GM18951 (cell line): ENCODE results near the gene DLGAP1.

Source experiments
- POLR2A ChIP-seq: IDR thresholded peaks from 4 replicates; pipeline ENCODE4 v1.6.1; 2011; ENCODE audit warnings: mild to moderate bottlenecking; ENCODE audit not compliant: insufficient read length, insufficient read depth; ENCODE audit errors: extremely low read depth
- in situ Hi-C: fragments of 300-500 bp; cut with MboI; formaldehyde crosslinking; loops from one replicate; pipeline ENCODE4 v1.12.0; 2022; ENCODE audit warnings: low sequenced_read_pairs, mixed read lengths, inconsistent platforms; ENCODE audit not compliant: unreplicated experiment

Gene DLGAP1

DNA sequence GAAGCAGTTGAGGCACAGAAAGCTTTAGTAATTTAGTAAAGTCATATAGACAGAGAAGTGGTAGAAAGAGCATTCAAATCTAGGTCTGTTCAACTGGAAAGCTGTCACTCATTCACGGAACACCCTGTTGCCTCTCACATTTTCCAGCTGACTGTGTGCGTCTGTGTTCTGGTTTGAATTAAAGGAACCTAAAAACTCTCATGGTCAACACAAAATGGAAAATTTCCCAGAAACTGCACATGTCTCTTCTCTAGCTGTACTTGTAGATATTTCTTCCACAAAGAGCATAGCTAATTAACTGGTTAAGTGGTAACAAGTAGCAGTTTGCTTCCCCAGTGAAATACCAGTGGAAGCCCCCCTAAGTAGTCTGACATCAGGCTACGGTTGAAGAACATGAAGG lies 614.3 kb downstream of the DLGAP1 start:
- TF ChIP-seq POLR2A: no peak
- in situ Hi-C loops: no loop called here

DNA sequence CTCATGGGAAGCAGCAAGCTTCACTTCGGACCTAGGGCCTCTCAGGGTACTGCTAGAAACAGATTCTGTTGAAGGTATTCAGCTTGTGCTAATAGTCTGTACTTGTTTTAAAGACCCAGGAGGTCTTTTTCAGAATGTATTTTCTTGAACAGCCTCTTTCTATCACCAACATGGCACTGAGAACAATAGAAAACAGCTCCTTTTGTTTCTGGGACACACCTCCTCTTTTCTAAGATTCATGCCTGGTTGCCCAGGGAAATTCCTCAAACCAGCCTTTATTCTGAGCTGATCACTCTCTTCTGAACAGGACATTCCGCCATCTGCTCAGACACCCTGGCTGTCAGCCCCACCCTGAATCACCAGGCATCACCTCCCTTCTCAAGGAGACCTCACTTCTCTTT lies 615.5 kb downstream of the DLGAP1 start:
- in situ Hi-C loops: no loop called here
- TF ChIP-seq POLR2A: no peak

DNA sequence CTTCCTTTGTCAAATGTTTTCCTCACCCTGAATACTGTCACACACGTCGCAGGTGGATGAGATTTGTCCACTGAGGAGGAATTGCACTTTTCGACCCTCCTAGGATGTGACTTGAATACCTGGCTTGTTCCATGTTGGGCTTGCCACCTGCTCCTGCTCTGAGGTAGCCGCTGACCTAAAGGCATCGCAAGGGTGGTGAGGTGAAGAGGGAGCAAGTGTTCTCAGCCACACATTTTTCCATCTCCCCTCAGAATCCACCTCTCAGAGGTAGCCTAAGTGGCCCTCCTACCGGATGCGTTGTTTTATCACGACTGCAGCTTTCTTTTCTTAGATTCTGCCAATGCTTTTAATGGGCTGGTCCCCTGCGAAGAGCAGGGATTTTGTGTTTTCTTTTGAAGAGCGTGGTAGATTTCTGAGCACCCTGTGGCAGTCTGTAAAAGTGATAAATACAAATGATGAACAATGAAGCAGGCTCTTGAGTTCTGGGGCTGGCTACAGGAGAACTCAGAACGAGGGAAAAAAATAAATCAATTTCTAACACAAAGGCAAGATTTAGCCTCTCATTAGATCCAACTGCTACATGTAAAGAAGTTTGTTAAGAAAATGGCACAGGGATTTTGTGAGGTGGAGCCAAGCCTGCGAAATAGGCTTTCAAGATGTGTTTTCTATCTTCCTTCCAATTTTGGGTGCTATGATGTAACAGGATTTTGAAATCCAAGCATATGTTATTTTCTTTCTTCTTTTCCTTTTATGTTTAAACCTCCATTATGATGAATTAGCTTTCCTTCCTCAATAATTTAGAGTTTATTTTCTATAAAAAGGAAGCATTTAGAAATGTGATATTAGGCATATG lies 618.4 kb downstream of the DLGAP1 start:
- in situ Hi-C loops: no loop called here
- no peak for TF ChIP-seq POLR2A

DNA sequence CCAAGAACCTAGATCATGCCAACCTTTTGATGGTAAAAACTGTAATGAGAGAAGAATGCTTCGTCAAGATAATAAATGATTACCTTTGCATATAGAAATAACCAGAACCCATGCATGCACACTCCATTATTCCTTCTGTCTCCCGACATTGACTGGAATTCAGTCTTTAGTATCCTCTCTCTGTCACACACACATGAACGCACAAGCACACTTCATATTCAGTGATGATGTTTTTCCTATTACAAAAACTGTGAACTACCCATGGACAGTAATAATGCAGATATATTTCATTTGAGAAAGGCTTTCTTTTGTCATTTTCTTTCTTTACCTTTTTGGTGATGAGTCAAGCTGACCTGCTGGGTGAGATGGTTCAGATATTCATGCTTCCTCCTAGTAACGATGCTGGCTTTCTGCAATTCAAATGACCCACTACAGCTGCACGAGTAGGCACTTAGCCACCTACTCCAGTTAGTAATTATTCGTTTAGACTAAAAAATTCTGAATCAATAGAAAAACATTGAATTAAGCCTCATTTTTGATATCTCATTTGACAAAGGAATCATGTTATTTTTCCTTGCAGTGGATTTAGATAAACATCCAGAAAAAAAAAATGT lies 623.0 kb downstream of the DLGAP1 start:
- no peak for TF ChIP-seq POLR2A
- in situ Hi-C loops: no loop called here

DNA sequence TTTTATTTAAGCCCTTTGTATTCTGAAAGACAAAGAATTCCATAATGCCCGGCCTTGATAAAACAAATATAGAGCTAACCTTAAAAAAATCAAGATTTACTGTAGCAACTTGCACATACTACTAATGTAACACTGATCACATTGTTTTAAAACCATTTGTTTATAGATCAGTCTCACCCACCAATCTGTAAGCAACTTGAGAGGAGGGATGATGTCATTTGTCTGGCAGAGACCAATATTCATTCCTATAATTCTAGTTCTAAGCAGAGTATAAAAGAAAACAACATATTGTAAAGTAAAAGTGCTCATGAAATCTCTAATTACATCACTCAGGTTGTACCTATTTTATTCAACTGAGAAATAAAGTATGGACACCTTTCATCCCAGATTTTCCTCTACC lies 624.5 kb downstream of the DLGAP1 start:
- no peak for TF ChIP-seq POLR2A
- in situ Hi-C loops: no loop called here

DNA sequence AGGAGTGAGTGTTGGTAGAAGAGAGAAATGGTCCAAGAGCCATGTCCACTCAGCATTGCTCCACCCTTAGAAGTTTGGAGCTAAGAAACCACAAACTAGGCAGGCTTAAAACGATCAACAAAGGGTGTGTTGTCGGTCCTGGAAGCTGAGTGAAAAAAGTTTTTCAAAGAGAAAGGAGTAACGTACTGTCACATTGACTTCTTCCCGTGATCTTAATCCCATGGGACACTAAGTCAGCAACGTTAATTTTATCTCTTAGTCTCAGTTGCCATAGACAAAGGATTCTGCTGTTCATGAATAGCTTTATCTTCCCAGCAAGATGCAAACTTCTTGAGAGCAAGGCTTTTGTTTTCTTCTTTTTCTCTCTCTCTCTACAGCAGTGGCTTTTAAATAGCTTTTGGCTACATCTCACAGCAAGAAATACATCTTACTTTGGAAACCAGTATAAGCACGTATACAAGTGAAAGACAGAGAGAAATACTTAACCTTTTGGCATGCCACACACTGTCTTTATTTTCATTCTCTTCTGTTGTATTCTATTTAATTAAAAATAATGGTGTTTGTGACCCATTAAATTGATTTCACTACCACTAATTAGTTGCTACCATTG lies 627.8 kb downstream of the DLGAP1 start:
- in situ Hi-C loops: no loop called here
- TF ChIP-seq POLR2A: no peak

DNA sequence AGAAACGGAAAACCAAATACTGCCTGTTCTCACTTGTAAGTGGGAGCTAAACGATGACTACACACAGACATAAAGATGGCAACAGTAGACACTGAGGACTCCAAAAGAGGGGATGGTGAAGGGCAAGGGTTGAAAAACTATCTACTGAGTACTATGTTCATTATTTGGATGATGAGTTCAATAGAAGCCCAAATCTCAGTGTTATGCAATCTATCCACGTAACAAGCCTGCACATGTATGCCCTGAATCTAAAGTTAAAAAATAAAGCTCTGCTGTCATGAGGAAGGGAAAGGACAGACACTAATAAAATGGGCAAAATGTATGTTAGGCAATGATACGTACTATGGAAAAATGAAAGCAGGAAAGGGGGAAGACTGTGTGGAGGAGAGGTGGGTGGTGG lies 629.1 kb downstream of the DLGAP1 start:
- in situ Hi-C loops: no loop called here
- no peak for TF ChIP-seq POLR2A

DNA sequence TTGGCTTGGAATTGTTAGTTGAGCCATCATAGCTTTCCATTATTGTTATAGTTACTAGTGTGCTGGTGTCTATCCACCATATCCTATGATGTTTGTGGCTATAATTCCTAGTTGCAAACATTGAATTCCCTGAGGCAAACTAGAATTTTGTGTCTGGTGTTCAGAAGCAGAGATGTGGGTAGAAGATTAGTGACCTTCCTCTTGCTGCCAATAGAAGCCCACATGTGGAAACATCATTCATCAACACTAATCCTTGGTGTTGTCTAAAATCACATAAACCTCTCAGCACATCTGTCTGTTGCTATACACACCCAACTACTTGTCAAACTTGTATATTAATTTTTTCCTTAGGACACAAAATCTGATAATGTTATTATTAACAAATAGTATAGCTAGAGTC lies 631.0 kb downstream of the DLGAP1 start:
- TF ChIP-seq POLR2A: no peak
- in situ Hi-C loops: no loop called here

DNA sequence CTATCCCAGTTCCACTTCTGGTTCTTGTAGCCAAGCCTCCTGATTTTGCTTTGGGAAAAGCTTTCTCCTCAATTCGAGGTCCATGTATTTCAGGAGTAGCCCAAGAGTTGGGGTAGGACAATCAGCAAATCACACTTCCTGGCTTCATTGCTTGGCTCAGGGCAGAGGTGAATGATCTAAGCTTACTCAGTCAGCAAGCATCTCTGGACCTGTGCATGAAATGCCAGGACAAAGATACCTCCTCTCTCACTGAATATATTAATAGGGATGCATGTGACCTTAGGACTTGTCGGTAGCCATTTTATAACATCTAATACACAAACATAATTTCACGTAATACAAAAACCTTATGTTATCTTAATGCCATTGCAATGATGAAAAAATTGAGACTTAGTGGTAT lies 632.0 kb downstream of the DLGAP1 start:
- in situ Hi-C loops: no loop called here
- no peak for TF ChIP-seq POLR2A

DNA sequence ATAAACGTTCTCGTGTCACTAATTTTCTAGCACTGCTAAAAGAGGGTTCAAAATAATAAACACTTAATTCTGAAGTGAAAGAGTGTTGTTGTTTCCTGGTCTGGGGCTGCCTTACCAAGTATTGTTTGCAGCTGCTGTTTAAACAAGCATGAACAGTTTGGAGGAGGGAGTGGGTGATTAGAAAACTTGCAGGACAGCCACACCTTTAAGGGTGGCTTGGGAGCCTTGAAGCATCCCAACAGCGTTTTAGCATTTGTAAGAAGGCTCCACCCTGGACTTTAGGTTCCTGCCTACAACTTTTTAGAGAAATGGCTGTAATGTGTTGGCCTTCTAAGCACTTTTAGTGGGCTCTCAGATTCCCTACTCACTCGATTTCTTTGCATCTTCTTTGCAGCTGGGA lies 633.6 kb downstream of the DLGAP1 start:
- no peak for TF ChIP-seq POLR2A
- in situ Hi-C loops: no loop called here

DNA sequence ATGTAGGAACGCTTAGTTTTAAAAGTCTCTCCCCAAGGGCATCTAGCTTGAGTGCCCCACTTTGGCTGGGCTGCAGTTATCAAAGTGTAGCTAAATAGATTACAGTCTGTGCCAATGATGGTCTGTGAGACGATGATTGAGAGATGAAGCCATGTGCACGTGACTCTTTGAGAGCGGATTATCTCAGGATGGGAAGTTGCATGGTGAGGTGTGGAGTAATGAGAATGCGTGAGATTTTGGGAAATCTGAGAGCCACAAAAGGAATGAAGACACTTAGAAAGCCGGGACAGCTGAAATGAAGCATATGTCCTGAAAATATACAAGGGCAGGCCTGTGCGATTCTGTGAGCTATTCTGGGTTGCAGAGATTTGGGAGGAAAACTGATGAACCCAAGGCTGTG lies 635.1 kb downstream of the DLGAP1 start:
- TF ChIP-seq POLR2A: no peak
- in situ Hi-C loops: no loop called here

DNA sequence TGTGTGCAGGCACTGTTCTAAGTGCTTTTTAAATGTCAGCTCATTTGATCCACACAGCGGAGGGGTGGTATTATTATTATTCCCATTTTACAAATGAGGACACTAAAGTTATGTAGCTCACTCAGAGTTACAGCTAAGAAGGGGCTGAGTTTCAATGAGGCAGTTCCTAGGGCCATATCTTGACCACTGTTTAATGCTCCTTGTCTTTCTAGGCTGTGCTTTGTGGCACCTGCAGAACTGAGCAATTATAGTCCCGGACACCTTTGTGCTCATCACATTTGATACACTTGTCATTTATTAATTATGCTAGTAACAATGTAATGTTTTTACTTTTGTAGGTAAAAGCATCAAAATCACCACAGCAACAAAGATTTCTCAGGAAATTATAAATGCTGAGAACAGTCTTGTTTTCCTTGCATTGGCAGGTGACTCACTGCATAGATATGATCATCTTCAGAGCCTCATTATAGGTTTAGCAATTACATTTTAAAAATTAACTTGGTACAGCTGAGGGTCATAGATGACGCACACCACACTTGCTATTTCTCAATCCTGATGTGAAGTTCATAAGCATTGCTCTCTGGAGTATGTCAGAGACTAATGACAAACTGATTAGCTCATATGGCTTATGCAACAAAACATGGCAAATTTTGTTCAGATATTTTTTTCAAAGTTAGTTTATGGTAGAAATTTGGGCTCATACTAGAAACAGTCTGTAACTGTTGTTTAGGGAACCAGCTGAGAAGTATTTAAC lies 638.3 kb downstream of the DLGAP1 start:
- in situ Hi-C loops: no loop called here

DNA sequence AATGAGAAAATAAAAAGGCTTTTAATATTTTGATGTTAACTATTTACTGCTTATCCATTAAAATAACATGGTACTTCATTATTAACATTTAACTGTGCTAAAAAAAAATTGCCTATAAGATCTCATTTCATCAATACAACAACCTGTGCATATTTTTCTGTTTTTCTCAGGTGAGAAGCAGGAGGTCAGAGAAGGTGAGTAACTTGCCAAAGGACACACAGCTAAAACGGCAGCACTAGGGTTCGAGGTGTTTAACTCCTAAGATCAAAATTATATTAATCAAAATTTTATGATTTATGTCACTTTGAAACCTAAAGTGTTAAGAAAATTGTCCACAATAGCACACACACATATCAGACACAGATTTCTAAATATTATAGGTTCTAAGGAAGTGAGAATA lies 639.1 kb downstream of the DLGAP1 start:
- TF ChIP-seq POLR2A: no peak
- in situ Hi-C loops: no loop called here

More for the DNA sequence above, 638.3 kb downstream of the DLGAP1 start:
- no peak for TF ChIP-seq POLR2A

DNA sequence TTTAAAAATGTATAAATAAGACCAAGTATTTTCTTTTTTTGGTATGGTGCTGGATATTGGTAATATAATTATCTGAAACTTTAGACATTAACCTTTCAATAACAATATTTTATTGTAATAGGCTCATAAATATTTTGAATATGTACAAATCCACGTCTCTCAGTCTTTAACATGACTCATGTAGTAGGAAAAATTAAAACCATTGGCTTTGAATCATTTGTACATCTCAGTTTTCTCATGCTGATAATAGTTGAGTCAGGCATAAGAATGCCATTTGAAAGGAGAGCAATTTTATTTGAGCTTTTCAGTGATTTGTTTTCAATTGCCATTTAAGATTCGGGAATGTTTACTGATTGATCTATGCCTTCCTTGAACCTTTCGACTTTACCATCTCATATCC lies 640.3 kb downstream of the DLGAP1 start:
- TF ChIP-seq POLR2A: no peak
- in situ Hi-C loops: no loop called here

DNA sequence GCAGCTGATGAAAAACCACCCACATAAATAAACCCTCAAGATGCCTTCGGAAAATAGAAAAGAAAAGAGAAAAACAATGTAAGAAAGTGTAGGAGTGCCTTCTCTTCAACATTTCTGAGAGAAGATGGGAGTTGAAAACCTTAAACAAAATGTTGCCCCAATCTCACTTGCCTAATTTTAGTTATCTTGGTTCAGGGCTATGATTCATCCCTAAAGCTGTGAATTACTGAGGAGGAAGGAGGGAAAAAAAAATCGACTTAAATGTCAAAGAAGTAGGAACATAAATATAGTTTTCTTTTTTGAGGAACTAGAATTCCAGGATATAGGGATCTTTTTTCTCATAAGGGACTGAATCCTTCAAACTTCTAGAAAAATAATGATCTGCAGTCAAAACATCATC lies 644.8 kb downstream of the DLGAP1 start:
- in situ Hi-C loops: no loop called here
- TF ChIP-seq POLR2A: no peak
